GM12872 (cell line): ENCODE data around the gene MCOLN2.

Experiments used
- TF ChIP-seq, protein P1 (sequence below): IDR thresholded peaks from 3 replicates; pipeline ENCODE4 v1.5.1; 2011; ENCODE audit warnings: low read depth, mild to moderate bottlenecking, low read length, moderate library complexity; ENCODE audit not compliant: insufficient read depth

Gene MCOLN2

DNA sequence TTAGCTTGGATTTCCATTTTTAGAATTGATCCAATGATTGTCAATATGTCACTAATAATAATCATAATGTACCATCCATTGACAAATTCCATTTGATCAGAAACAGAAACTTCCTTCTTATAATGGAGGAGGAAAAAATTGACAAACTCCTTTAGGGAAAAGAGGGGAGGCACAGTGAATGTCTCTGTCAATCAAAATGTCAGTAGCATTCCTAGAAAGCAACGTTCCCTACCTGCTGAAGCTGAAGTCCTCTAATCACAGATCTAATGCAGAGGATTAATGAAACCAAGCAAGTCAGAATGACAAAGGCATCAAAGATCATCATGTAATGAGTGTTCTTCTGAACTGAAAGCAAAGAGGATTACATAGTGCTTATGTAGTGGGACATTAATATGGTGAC, 29.0 kb upstream of the MCOLN2 start:
- TF ChIP-seq, protein P1, sequence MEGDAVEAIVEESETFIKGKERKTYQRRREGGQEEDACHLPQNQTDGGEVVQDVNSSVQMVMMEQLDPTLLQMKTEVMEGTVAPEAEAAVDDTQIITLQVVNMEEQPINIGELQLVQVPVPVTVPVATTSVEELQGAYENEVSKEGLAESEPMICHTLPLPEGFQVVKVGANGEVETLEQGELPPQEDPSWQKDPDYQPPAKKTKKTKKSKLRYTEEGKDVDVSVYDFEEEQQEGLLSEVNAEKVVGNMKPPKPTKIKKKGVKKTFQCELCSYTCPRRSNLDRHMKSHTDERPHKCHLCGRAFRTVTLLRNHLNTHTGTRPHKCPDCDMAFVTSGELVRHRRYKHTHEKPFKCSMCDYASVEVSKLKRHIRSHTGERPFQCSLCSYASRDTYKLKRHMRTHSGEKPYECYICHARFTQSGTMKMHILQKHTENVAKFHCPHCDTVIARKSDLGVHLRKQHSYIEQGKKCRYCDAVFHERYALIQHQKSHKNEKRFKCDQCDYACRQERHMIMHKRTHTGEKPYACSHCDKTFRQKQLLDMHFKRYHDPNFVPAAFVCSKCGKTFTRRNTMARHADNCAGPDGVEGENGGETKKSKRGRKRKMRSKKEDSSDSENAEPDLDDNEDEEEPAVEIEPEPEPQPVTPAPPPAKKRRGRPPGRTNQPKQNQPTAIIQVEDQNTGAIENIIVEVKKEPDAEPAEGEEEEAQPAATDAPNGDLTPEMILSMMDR, result no peak

DNA sequence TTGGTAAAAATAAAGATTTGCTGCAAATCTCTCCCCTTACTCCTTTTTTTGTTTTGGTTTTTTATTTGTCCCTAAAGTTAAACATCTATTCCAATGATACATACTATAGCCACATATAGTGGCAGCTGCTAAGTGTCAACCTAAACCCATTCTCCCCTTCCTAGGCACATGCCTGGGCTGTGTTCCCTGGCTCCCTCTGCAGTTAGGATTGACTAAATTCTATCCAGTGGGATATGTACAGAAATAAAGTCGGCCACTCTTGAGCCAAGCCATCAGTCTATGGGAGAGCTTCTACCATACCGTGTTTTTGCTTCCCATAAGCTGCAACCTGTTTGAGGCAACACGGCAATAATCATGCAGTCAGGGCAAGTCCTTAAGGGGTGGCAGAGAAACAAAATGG, 27.8 kb upstream of the MCOLN2 start:
- TF ChIP-seq, protein P1, result no peak

DNA sequence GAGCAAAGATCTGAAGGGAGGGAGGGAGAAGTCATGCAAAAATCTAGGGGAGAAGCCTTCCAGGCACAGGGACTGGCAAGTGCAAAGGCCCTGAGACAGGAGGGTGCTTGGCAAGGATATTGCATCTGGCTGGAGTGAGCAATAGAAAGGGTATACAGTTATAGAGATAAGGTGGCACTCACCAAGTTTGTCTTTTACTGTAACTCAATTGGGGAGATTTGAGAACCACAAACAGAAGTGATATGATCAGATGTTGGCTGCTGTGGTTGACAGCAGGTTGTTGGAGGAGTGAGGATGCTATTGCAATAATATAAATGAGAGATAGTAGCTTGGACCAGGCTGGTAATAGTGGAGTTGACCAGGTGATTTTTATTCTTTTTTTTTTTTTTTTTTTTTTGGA, 25.8 kb upstream of the MCOLN2 start:
- TF ChIP-seq, protein P1, result no peak

DNA sequence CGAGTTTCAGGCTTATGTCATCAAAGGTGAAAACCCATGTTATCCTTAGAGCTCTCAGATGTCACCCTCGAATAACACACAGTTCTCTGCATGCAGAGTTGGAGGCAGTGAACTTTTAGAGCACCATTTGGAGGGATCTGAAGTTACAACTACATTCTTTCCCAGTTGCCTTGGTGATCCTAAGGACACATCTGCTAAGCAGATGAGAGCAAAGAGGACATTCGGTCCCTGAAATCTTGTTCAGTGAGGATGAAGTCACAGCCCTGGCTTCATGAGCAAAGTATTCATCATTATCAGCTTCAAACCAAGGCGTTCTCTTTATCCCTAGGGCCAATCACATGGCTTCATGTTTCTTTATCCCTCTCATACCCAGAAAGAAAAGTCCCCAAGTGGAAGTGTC, 23.1 kb upstream of the MCOLN2 start:
- TF ChIP-seq, protein P1, result no peak

DNA sequence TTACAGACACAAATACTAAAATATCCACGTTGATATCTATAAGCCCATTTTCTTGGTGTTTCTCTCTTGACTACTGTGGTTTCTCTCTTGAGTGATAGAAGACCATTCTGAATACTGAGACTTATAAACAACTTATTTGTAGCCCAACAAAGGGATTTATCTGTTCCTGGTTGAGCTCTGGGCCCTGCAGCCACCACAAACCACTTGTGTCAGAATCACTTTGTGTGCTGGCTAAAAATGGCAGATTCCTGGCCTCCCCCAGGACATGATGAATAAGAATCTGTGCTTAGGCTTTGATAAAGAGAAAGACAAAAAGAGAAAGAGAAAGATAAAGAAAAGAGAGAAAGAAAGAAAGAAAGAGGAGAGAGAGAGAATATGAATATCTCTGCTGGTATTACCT, 18.9 kb upstream of the MCOLN2 start:
- TF ChIP-seq, protein P1, result no peak

DNA sequence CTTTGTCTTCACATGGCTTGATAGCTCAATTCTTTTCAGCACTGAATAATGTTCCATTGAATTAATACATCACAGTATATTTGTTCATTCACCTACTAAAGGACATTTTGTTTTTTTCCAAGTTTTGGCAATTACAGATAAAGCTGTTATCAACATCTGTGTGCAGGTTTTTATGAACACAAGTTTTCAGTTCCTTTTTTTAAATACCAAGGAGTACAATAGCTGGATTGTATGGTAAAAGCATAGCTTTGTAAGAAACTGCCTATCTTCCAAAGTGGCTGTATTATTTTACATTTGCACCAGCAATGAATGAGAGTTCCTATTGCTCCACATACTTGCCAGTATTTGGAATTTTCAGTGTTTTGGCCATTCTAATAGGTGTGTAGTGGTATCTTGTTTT, 4.8 kb upstream of the MCOLN2 start:
- TF ChIP-seq, protein P1, result no peak

DNA sequence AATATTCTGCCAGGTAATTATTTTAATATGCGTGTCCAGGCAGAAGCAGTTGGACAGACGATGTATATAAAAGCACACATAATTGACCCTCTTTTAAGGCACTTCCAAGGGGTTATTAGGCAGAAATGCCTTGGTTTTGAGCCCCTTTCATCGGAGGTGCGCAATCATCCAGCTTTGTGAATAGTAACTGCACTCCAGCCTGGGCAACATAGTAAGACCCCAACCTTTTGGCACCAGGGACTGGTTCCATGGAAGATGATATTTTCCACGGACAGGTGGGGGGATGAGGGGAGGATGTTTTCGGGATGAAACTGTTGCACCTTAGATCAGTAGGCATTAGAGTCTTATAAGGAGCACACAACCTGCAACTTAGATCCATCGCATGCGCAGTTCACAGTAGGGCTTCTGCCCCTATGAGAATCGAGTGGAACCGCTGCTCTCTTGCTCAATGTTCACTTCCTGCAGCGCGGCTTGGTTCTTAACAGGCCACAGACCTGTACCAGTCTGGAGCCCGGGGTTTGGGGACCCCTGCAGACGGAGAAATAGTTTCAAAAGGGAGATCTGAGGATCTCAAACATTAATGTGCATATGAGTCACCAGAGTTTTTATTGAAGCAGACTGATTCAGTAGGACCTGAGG, 1.8 kb upstream of the MCOLN2 start:
- TF ChIP-seq, protein P1, result no peak
